ENCODE results near the gene PLPP1. TPM values are rescaled to one million over a fixed set of nuclear protein-coding genes. Genes with fewer than 3 reads are reported as not detected.

PLPP1 gene
- total and polyA plus RNA-seq, 4 donors: 51.9 to 129 (median 60.7) TPM

GRCh38 chr5:55407984-55408383 is 126.8 kb downstream of the PLPP1 start:
- H3K27me3 ChIP-seq (ENCODE audit: control insufficient read depth in 3 of 3, insufficient read depth in 3 of 3, low read length in 2 of 3): no peaks in the 10 kb centered on the region
- no peak for DNase-seq
- peaks cover 10 to 40% (median 18%) of the 10 kb centered on the region in 4 donors for H3K36me3 ChIP-seq (ENCODE audit: control insufficient read depth in 4 of 4, insufficient read depth in 4 of 4, low read length in 4 of 4)
- 69 to 76% methylated on average over 3 of the region's 3 CpGs for WGBS, 2 donors
- H3K9me3 ChIP-seq (ENCODE audit: control insufficient read depth in 4 of 4, insufficient read depth in 3 of 4, low read length in 3 of 4): no peaks in the 10 kb centered on the region
- TF ChIP-seq CTCF (IDR thresholded peaks at IDR 0.05; ENCODE audit: control extremely low read depth, extremely low read depth): no peak
- no peak overlapping the region for H3K9ac ChIP-seq (ENCODE audit: insufficient read depth in 1 of 2, low read length in 2 of 2)
- no peak for ATAC-seq (ENCODE audit: insufficient read depth, low FRiP score)
- no peak overlapping the region for H3K27ac ChIP-seq (ENCODE audit: low read depth in 1 of 2, low read length in 1 of 2)
- no peak overlapping the region for H3K4me3 ChIP-seq
- H3K4me1 ChIP-seq (ENCODE audit: control insufficient read depth in 5 of 5, insufficient read depth in 5 of 5, low read length in 5 of 5): peaks cover 0 to 7% (median 0%) of the 10 kb centered on the region in 5 donors

- no peak overlapping the region for H3K27ac ChIP-seq (ENCODE audit: low read depth in 1 of 2, low read length in 1 of 2)
- DNase-seq: peak in 2 of 3 donors; percentile 57 to 71
- H3K4me1 ChIP-seq (ENCODE audit: control insufficient read depth in 5 of 5, insufficient read depth in 5 of 5, low read length in 5 of 5): peaks cover 0 to 7% (median 0%) of the 10 kb centered on the region in 5 donors
- H3K4me3 ChIP-seq: no peak overlapping the region
- H3K27me3 ChIP-seq (ENCODE audit: control insufficient read depth in 3 of 3, insufficient read depth in 3 of 3, low read length in 2 of 3): no peaks in the 10 kb centered on the region
- peak; percentile 23 for TF ChIP-seq CTCF (IDR thresholded peaks at IDR 0.05; ENCODE audit: control extremely low read depth, extremely low read depth)
- no peaks in the 10 kb centered on the region for H3K9me3 ChIP-seq (ENCODE audit: control insufficient read depth in 4 of 4, insufficient read depth in 3 of 4, low read length in 3 of 4)
- H3K9ac ChIP-seq (ENCODE audit: insufficient read depth in 1 of 2, low read length in 2 of 2): no peak overlapping the region
- 52 to 79% methylated on average over 1 of the region's 1 CpG for WGBS, 2 donors
- H3K36me3 ChIP-seq (ENCODE audit: control insufficient read depth in 4 of 4, insufficient read depth in 4 of 4, low read length in 4 of 4): peaks cover 11 to 38% (median 21%) of the 10 kb centered on the region in 4 donors
- no peak for ATAC-seq (ENCODE audit: insufficient read depth, low FRiP score)
Observed at GRCh38 chr5:55407059-55407684, 127.6 kb downstream of the PLPP1 start.

- Histone ChIP-seq H3K4me3 (no peak overlapping the region), H3K4me1 (ENCODE audit: control insufficient read depth in 5 of 5, insufficient read depth in 5 of 5, low read length in 5 of 5) (peaks cover 0 to 2% (median 0%) of the 10 kb centered on the region in 5 donors), H3K36me3 (ENCODE audit: control insufficient read depth in 4 of 4, insufficient read depth in 4 of 4, low read length in 4 of 4) (peaks cover 14 to 37% (median 22%) of the 10 kb centered on the region in 4 donors), H3K9ac (ENCODE audit: insufficient read depth in 1 of 2, low read length in 2 of 2) (no peak overlapping the region), H3K9me3 (ENCODE audit: control insufficient read depth in 4 of 4, insufficient read depth in 3 of 4, low read length in 3 of 4) (no peaks in the 10 kb centered on the region), H3K27ac (ENCODE audit: low read depth in 1 of 2, low read length in 1 of 2) (no peak overlapping the region), H3K27me3 (ENCODE audit: control insufficient read depth in 3 of 3, insufficient read depth in 3 of 3, low read length in 2 of 3) (no peaks in the 10 kb centered on the region)
- ATAC-seq (ENCODE audit: insufficient read depth, low FRiP score) (no peak), DNase-seq (no peak)
- TF ChIP-seq CTCF (IDR thresholded peaks at IDR 0.05; ENCODE audit: control extremely low read depth, extremely low read depth): no peak
- WGBS, 2 donors: 96 to 100% methylated on average over 2 of the region's 2 CpGs
Observed at GRCh38 chr5:55406292-55406691, 128.5 kb downstream of the PLPP1 start.

GRCh38 chr5:55402199-55402598 is 132.6 kb downstream of the PLPP1 start:
- no peak for ATAC-seq (ENCODE audit: insufficient read depth, low FRiP score)
- Histone ChIP-seq H3K4me1 (ENCODE audit: control insufficient read depth in 5 of 5, insufficient read depth in 5 of 5, low read length in 5 of 5) (no peaks in the 10 kb centered on the region), H3K36me3 (ENCODE audit: control insufficient read depth in 4 of 4, insufficient read depth in 4 of 4, low read length in 4 of 4) (peaks cover 9 to 34% (median 24%) of the 10 kb centered on the region in 4 donors), H3K4me3 (no peak overlapping the region), H3K9ac (ENCODE audit: insufficient read depth in 1 of 2, low read length in 2 of 2) (no peak overlapping the region), H3K27ac (ENCODE audit: low read depth in 1 of 2, low read length in 1 of 2) (no peak overlapping the region), H3K9me3 (ENCODE audit: control insufficient read depth in 4 of 4, insufficient read depth in 3 of 4, low read length in 3 of 4) (no peaks in the 10 kb centered on the region), H3K27me3 (ENCODE audit: control insufficient read depth in 3 of 3, insufficient read depth in 3 of 3, low read length in 2 of 3) (no peaks in the 10 kb centered on the region)
- no peak for TF ChIP-seq CTCF (IDR thresholded peaks at IDR 0.05; ENCODE audit: control extremely low read depth, extremely low read depth)
- no peak for DNase-seq
- WGBS, 2 donors: 47 to 48% methylated on average over 2 of the region's 2 CpGs

All from lung (tissue), 12 donors.